Uterine smooth muscle cell (primary cell): ENCODE data around the gene WDR48. TPM values are rescaled to one million over a fixed set of nuclear protein-coding genes. Genes with fewer than 3 reads are reported as not detected.

Experiments
- total RNA-seq: library from RNA; depleted of rRNA; stranded (reverse); fragments of >200 nt; gene quantifications from 2 replicates; pipeline ENCODE4 v1.2.3, GENCODE V29; 2014

WDR48 gene
- 42.5 and 47.2 TPM in 2 replicates for total RNA-seq

GRCh38 chr3:39051649-39052561 is at the start of gene WDR48, which contains the start of gene SCN11A:
WDR48 (plus strand) TSS chr3:39052016; CDS start chr3:39052026, 10 bp downstream.
SCN11A (minus strand) TSS chr3:39051944; CDS start chr3:38950362, 101,582 bp downstream.

DNA sequence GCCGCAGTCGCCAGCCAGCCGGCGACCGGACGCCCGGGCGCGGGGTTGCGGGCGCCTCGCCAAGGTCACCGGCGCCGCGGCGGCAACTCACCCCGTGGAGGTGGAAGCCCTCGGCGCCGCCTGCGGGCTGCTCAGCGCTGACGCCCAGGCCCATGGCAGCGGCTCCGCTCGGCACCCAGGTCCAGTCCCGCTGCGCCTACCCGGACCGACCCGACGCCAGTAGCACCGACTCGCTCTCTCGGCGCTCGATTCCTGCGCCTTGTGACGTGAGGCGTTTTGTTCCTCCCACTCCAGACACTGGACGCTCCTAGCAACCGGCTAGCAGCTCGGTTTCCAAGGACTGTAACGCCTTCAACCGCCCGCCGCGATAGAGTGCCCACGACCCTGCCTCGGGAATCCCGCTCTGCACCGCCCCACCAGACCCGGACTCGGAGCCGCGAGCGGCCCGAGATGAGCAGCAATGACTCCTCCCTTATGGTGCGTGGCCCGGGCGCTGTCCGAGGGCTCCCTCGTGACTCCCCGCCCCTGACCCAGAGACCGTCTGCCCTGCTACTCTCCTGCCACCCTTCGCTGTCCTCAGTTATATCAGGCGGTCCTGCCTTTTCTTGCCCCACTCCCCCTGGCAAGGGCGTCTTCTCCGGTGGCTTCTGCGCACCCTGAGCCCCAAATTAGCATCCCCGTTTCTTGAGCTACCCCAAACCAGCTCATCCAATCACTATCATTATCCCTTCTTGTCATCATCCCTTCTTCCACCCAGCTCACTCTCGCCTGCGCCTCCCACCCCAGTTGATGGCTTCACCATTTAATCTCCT is 55.8 kb downstream of the WDR48 start, which contains the start of the genes GORASP1 and TTC21A:
Gene GORASP1 (minus strand): TSS at position 240 of the 812 bp plus-strand sequence. CDS start 86 bp downstream, at position 154.
Gene TTC21A (plus strand): TSS at position 293 of the 812 bp plus-strand sequence. CDS start 158 bp downstream, at position 451.

Other genes starting within 250 kb of the WDR48 start
- not detected in 2 replicates for gene SCN10A, start 235.8 kb upstream of the WDR48 start, total RNA-seq
- under 0.01 and 0.11 TPM in 2 replicates for gene SCN11A, start 72 bp upstream of the WDR48 start, total RNA-seq
- 31.0 and 34.9 TPM in 2 replicates for gene GORASP1, start 55.6 kb downstream of the WDR48 start, total RNA-seq
- gene TTC21A, start 55.7 kb downstream of the WDR48 start, total RNA-seq = 3.1 and 3.6 TPM in 2 replicates
- gene CSRNP1, start 101.6 kb downstream of the WDR48 start, total RNA-seq = 6.4 and 10.0 TPM in 2 replicates
- gene XIRP1, start 140.6 kb downstream of the WDR48 start, total RNA-seq = not detected in 2 replicates
- gene CX3CR1, start 228.0 kb downstream of the WDR48 start, total RNA-seq = under 0.01 TPM in 1 of 2 replicates, not detected in the other